SU-DHL-6 (cell line): ENCODE measurements around the gene ZNF675.
"Not testable (repeated sequence)": the region's sequence is repeated elsewhere in the genome, so short reads cannot be mapped to it uniquely, and the experiment has no call there.

ENCODE experiments used
- H2AFZ ChIP-seq: fragments of 200-600 bp; sonication (generic); 2 replicates; pipeline ENCODE4 v1.6.1; 2014; ENCODE audit warnings: low read depth, mild to moderate bottlenecking, moderate library complexity, mixed read lengths, antibody characterized with exemption, low read length; ENCODE audit not compliant: severe bottlenecking
- H3F3A ChIP-seq: fragments of 200-600 bp; shearing (Covaris generic); 2 replicates; pipeline ENCODE4 v1.6.0; 2016; ENCODE audit warnings: antibody characterized with exemption, mild to moderate bottlenecking; ENCODE audit not compliant: insufficient read depth
- H3K27ac ChIP-seq: fragments of 200-600 bp; sonication (generic); 2 replicates; pipeline ENCODE4 v1.5.1; 2016; ENCODE audit warnings: low read depth, mild to moderate bottlenecking, low read length, moderate library complexity, mixed read lengths
- H3K27me3 ChIP-seq: fragments of 200-600 bp; sonication (generic), shearing (Covaris generic); 2 replicates; pipeline ENCODE4 v1.6.0; 2014; ENCODE audit warnings: mild to moderate bottlenecking, low read length
- H3K36me3 ChIP-seq: fragments of 200-600 bp; sonication (generic); 2 replicates; pipeline ENCODE4 v1.6.1; 2014; ENCODE audit warnings: mild to moderate bottlenecking, low read length, mixed read lengths
- H3K4me2 ChIP-seq: fragments of 300-600, 200-600 bp; shearing (Covaris generic), sonication (generic); 2 replicates; pipeline ENCODE4 v1.6.0; 2014; ENCODE audit warnings: low read length, low read depth, mild to moderate bottlenecking; ENCODE audit not compliant: poor library complexity, severe bottlenecking
- H3K4me3 ChIP-seq: fragments of 200-600 bp; sonication (generic); 2 replicates; pipeline ENCODE4 v1.5.1; 2014; ENCODE audit warnings: antibody characterized with exemption, low read length, mild to moderate bottlenecking, mixed read lengths; ENCODE audit not compliant: insufficient read depth, poor library complexity, severe bottlenecking
- H3K79me2 ChIP-seq: fragments of 200-600 bp; sonication (generic); 2 replicates; pipeline ENCODE4 v1.6.1; 2014; ENCODE audit warnings: mild to moderate bottlenecking, low read length, moderate library complexity; ENCODE audit not compliant: insufficient read depth
- H3K9ac ChIP-seq: fragments of 200-600 bp; sonication (generic); 2 replicates; pipeline ENCODE4 v1.7.0; 2014; ENCODE audit warnings: mild to moderate bottlenecking, low read length
- H3K9me2 ChIP-seq: fragments of 200-600 bp; sonication (generic); replicated peaks from 2 replicates; pipeline ENCODE4 v1.6.1; 2014; ENCODE audit warnings: low read length; ENCODE audit not compliant: insufficient read depth
- H3K9me3 ChIP-seq: fragments of 200-600 bp; sonication (generic); 2 replicates; pipeline ENCODE4 v1.6.1; 2014; ENCODE audit warnings: low read length, mixed read lengths; ENCODE audit not compliant: insufficient read depth
- H4K20me1 ChIP-seq: fragments of 200-600 bp; sonication (generic); 2 replicates; pipeline ENCODE4 v1.6.1; 2014; ENCODE audit warnings: low read depth, mild to moderate bottlenecking, antibody characterized with exemption, low read length, moderate library complexity, mixed read lengths
- CTCF ChIP-seq: fragments of 200-600 bp; sonication (generic); IDR thresholded peaks from one replicate; pipeline ENCODE4 v1.5.1; 2017; ENCODE audit warnings: antibody characterized with exemption, mild to moderate bottlenecking, low read length, moderate library complexity; ENCODE audit not compliant: insufficient read depth, poor library complexity, severe bottlenecking
- EZH2phosphoT487 ChIP-seq: fragments of 200-600 bp; sonication (generic), shearing (Covaris generic); conservative IDR thresholded peaks from 2 replicates; pipeline ENCODE4 v1.6.1; 2018; ENCODE audit warnings: mild to moderate bottlenecking, antibody characterized with exemption, low read length, moderate library complexity, mixed read lengths

The ZNF675 gene

GRCh38 chr19:23698711-23699520 is 11.9 kb upstream of the ZNF675 start:
- Histone ChIP-seq H4K20me1 (no peaks in the 10 kb centered on the region), H3K9me2 (no peaks in the 10 kb centered on the region), H3K4me2 (no peak overlapping the region), H3K27me3 (no peaks in the 10 kb centered on the region), H3F3A (no peaks in the 10 kb centered on the region), H3K79me2 (no peaks in the 10 kb centered on the region), H3K36me3 (no peaks in the 10 kb centered on the region), H2AFZ (no peak overlapping the region), H3K9me3 (no peaks in the 10 kb centered on the region), H3K9ac (no peak overlapping the region), H3K27ac (no peak overlapping the region), H3K4me3 (no peak overlapping the region)
- TF ChIP-seq CTCF, result no peak
- no peak for TF ChIP-seq EZH2phosphoT487

- H3K4me2 ChIP-seq, H3K9me2 ChIP-seq, H3K36me3 ChIP-seq, H3K9ac ChIP-seq, H3F3A ChIP-seq, H3K27ac ChIP-seq, H2AFZ ChIP-seq, H3K79me2 ChIP-seq, H4K20me1 ChIP-seq, H3K27me3 ChIP-seq, H3K9me3 ChIP-seq, H3K4me3 ChIP-seq: not testable (repeated sequence)
Measured at GRCh38 chr19:23692937-23693336, 5.9 kb upstream of the ZNF675 start.

- Histone ChIP-seq H3K79me2 (peaks cover 97% of the 10 kb centered on the region), H3K9ac (no peak overlapping the region), H3K9me2 (no peaks in the 10 kb centered on the region), H3K36me3 (peaks cover 8% of the 10 kb centered on the region; the same call in 1 of the 2 replicates), H3K27me3 (no peaks in the 10 kb centered on the region), H2AFZ (no peak overlapping the region), H3K9me3 (no peaks in the 10 kb centered on the region), H3K4me3 (no peak overlapping the region), H3K27ac (no peak overlapping the region), H3K4me2 (peak overlapping the region; percentile 12), H4K20me1 (peaks cover 33% of the 10 kb centered on the region), H3F3A (no peaks in the 10 kb centered on the region; the same call in 1 of the 2 replicates)
- no peak for TF ChIP-seq CTCF
- TF ChIP-seq EZH2phosphoT487, result no peak
Measured at GRCh38 chr19:23673132-23673531, 13.9 kb downstream of the ZNF675 start.

GRCh38 chr19:23668606-23669005 is 18.4 kb downstream of the ZNF675 start:
- not testable (repeated sequence) for H3K4me3 ChIP-seq, H3F3A ChIP-seq, H2AFZ ChIP-seq, H3K9me2 ChIP-seq, H3K9ac ChIP-seq, H3K4me2 ChIP-seq, H3K9me3 ChIP-seq, H3K36me3 ChIP-seq, H3K27me3 ChIP-seq, H3K27ac ChIP-seq
- peaks cover 86% of the 10 kb centered on the region for H3K79me2 ChIP-seq
- peaks cover 20% of the 10 kb centered on the region; the same call in 1 of the 2 replicates for H4K20me1 ChIP-seq
